ENCODE measurements around the gene NHLH2.

NHLH2 gene

GRCh38 chr1:115847787-115848186, 6.9 kb upstream of the NHLH2 start:
- TF ChIP-seq GLIS1 (tag by site-specific recombination; IDR thresholded peaks at IDR 0.05) (no peak), KLF10 (tag by site-specific recombination; IDR thresholded peaks at IDR 0.05) (no peak), SCRT1 (tag by site-specific recombination; IDR thresholded peaks at IDR 0.05; ENCODE audit: borderline replicate concordance) (no peak), ZBTB6 (tag by site-specific recombination; IDR thresholded peaks at IDR 0.05) (no peak), ZNF350 (tag by site-specific recombination; IDR thresholded peaks at IDR 0.05) (no peak), ZNF133 (tag by site-specific recombination; IDR thresholded peaks at IDR 0.05) (no peak), ZBTB10 (tag by site-specific recombination; IDR thresholded peaks at IDR 0.05) (no peak), PRDM2 (tag by site-specific recombination; IDR thresholded peaks at IDR 0.05; ENCODE audit: borderline replicate concordance) (no peak), ZBTB44 (tag by site-specific recombination; IDR thresholded peaks at IDR 0.05) (no peak), KLF8 (tag by site-specific recombination; IDR thresholded peaks at IDR 0.05) (no peak), PBX3 (CRISPR knock-in tag; IDR thresholded peaks at IDR 0.05) (no peak), ZNF184 (tag by site-specific recombination; IDR thresholded peaks at IDR 0.05) (no peak), ZNF449 (tag by site-specific recombination; IDR thresholded peaks at IDR 0.05) (no peak), TSHZ1 (tag by site-specific recombination; IDR thresholded peaks at IDR 0.05; ENCODE audit: borderline replicate concordance) (no peak), ZBTB17 (tag by site-specific recombination; IDR thresholded peaks at IDR 0.05) (no peak)
- Histone ChIP-seq H3K9me3 (ENCODE audit: control insufficient read depth, insufficient read depth, low read depth, low read length) (no peaks in the 10 kb centered on the region), H3K36me3 (ENCODE audit: control insufficient read depth in 2 of 2, insufficient read depth in 1 of 2, low read length in 2 of 2) (no peaks in the 10 kb centered on the region), H3K4me1 (ENCODE audit: control insufficient read depth, insufficient read depth, low read length) (no peaks in the 10 kb centered on the region), H3K27ac (ENCODE audit: extremely low read depth, low read depth, low read length) (no peak overlapping the region), H3K4me3 (ENCODE audit: low read depth, low read length) (no peak overlapping the region)
- POLR2A ChIA-PET: no interaction called here
- CTCF ChIA-PET: interaction anchor here (0.6 to 0.7 kb wide), 2 partner anchors 16 to 75 kb away, joined by 3 read pairs; no protein-coding TSS in a partner anchor

All from HEK293 (cell line).